HepG2 (cell line): ENCODE results near the gene VCPKMT. TPM values are rescaled to one million over a fixed set of nuclear protein-coding genes. Genes with fewer than 3 reads are reported as not detected.

Experiments
- ADNP ChIP-seq: sonication (generic); formaldehyde crosslinking; IDR thresholded peaks from 2 replicates; pipeline ENCODE4 v1.4.0; 2020; ENCODE audit warnings: missing genetic modification reagents
- ATAD3A ChIP-seq: sonication (generic); formaldehyde crosslinking; IDR thresholded peaks from 2 replicates; pipeline ENCODE4 v1.4.0; 2020; ENCODE audit warnings: missing genetic modification reagents
- ATF1 ChIP-seq: IDR thresholded peaks from 2 replicates; pipeline ENCODE4 v1.6.1; 2016; ENCODE audit warnings: mild to moderate bottlenecking, control low read depth
- CEBPB ChIP-seq: IDR thresholded peaks from 2 replicates; pipeline ENCODE4 v1.6.1; 2011; ENCODE audit warnings: low read depth, low read length, improper control_type of control experiment, borderline replicate concordance
- FOXM1 ChIP-seq: sonication (generic); formaldehyde crosslinking; IDR thresholded peaks from 2 replicates; pipeline ENCODE4 v1.5.0; 2020; ENCODE audit warnings: missing genetic modification reagents
- HDAC2 ChIP-seq: sonication (generic); formaldehyde crosslinking; IDR thresholded peaks from 2 replicates; pipeline ENCODE4 v1.4.0; 2020; ENCODE audit warnings: missing genetic modification reagents
- HOXA5 ChIP-seq: sonication (generic); formaldehyde crosslinking; IDR thresholded peaks from 2 replicates; pipeline ENCODE4 v1.4.0; 2020; ENCODE audit warnings: missing genetic modification reagents
- JUND ChIP-seq: sonication (generic); formaldehyde crosslinking; IDR thresholded peaks from 2 replicates; pipeline ENCODE4 v1.8.0; 2022; ENCODE audit warnings: mild to moderate bottlenecking, missing genetic modification reagents
- KDM5A ChIP-seq: fragments of 200-600 bp; sonication (generic); IDR thresholded peaks from 2 replicates; pipeline ENCODE4 v1.7.0; 2018; ENCODE audit warnings: antibody characterized with exemption, mild to moderate bottlenecking, low read length, borderline replicate concordance
- NAIF1 ChIP-seq: sonication (generic); formaldehyde crosslinking; IDR thresholded peaks from 2 replicates; pipeline ENCODE4 v1.5.0; 2020; ENCODE audit warnings: mild to moderate bottlenecking, missing genetic modification reagents, borderline replicate concordance
- NFE2L1 ChIP-seq: sonication (generic); formaldehyde crosslinking; IDR thresholded peaks from 2 replicates; pipeline ENCODE4 v1.4.0; 2020; ENCODE audit warnings: missing genetic modification reagents, mild to moderate bottlenecking, borderline replicate concordance
- NFKBIZ ChIP-seq: IDR thresholded peaks from 2 replicates; pipeline ENCODE4 v1.6.1; 2018; ENCODE audit warnings: missing genetic modification reagents, missing compliant biosample characterization
- PHF20 ChIP-seq: sonication (generic); formaldehyde crosslinking; IDR thresholded peaks from 2 replicates; pipeline ENCODE4 v1.5.0; 2020; ENCODE audit warnings: mild to moderate bottlenecking, missing genetic modification reagents
- RBM39 ChIP-seq: fragments of 200-400 bp; formaldehyde crosslinking; IDR thresholded peaks from one replicate; pipeline ENCODE4 v1.6.1; 2018; ENCODE audit warnings: antibody characterized with exemption, mild to moderate bottlenecking, low read depth, low read length; ENCODE audit not compliant: poor library complexity, severe bottlenecking
- SMARCC2 ChIP-seq: fragments of 450-650 bp; IDR thresholded peaks from 2 replicates; pipeline ENCODE4 v1.6.1; 2017; ENCODE audit warnings: antibody characterized with exemption, mild to moderate bottlenecking
- SOX13 ChIP-seq, 3 experiments: fragments of 450-650 bp in 1 of 3; sonication (generic) in 1 of 3; formaldehyde crosslinking in 1 of 3; IDR thresholded peaks in 2 of 3; conservative IDR thresholded peaks in 1 of 3; 2 replicates each; pipeline versions ENCODE4 v1.5.0 to v1.6.1; 2016 to 2020; ENCODE audit warnings: antibody characterized with exemption in 1 of 3, mild to moderate bottlenecking in 1 of 3, missing compliant biosample characterization in 1 of 3, missing genetic modification reagents in 1 of 3, moderate library complexity in 1 of 3
- SRSF9 ChIP-seq: fragments of 200-400 bp; formaldehyde crosslinking; IDR thresholded peaks from 2 replicates; pipeline ENCODE4 v1.6.1; 2018; ENCODE audit warnings: borderline replicate concordance, mild to moderate bottlenecking, low read depth, low read length; ENCODE audit not compliant: insufficient read depth, poor library complexity, severe bottlenecking
- TBX3 ChIP-seq: fragments of 450-650 bp; IDR thresholded peaks from 2 replicates; pipeline ENCODE4 v1.6.1; 2017; ENCODE audit warnings: antibody characterized with exemption, mild to moderate bottlenecking, inconsistent platforms, borderline replicate concordance
- ZFP36L1 ChIP-seq: sonication (generic); formaldehyde crosslinking; IDR thresholded peaks from 2 replicates; pipeline ENCODE4 v1.8.0; 2022; ENCODE audit warnings: mild to moderate bottlenecking, missing genetic modification reagents, moderate library complexity
- ZFP62 ChIP-seq: sonication (generic); formaldehyde crosslinking; IDR thresholded peaks from 2 replicates; pipeline ENCODE4 v1.4.0; 2020; ENCODE audit warnings: missing genetic modification reagents
- ZNF160 ChIP-seq: sonication (generic); formaldehyde crosslinking; IDR thresholded peaks from 2 replicates; pipeline ENCODE4 v1.8.0; 2022; ENCODE audit warnings: mild to moderate bottlenecking, inconsistent platforms, missing genetic modification reagents
- ZNF24 ChIP-seq: fragments of 450-650 bp; IDR thresholded peaks from 2 replicates; pipeline ENCODE4 v1.6.1; 2017; ENCODE audit warnings: antibody characterized with exemption, mild to moderate bottlenecking
- ZNF329 ChIP-seq: sonication (generic); formaldehyde crosslinking; IDR thresholded peaks from 2 replicates; pipeline ENCODE4 v1.9.0; 2021; ENCODE audit warnings: low read depth, mild to moderate bottlenecking, missing genetic modification reagents
- ZNF614 ChIP-seq: IDR thresholded peaks from 2 replicates; pipeline ENCODE4 v1.6.1; 2018; ENCODE audit warnings: missing biosample characterization, missing genetic modification reagents, inconsistent platforms, borderline replicate concordance
- ZNF672 ChIP-seq: sonication (generic); formaldehyde crosslinking; IDR thresholded peaks from 2 replicates; pipeline ENCODE4 v1.8.1; 2022; ENCODE audit warnings: missing genetic modification reagents
- ZNF703 ChIP-seq: sonication (generic); formaldehyde crosslinking; IDR thresholded peaks from 2 replicates; pipeline ENCODE4 v1.5.1; 2020; ENCODE audit warnings: missing genetic modification reagents, mild to moderate bottlenecking, moderate library complexity, borderline replicate concordance
- polyA plus RNA-seq, 8 experiments: library from polyadenylated mRNA; depleted of rRNA in 3 of 8; stranded (reverse) in 7 of 8; unstranded in 1 of 8; fragments of >200 nt; fragmentation: Illumina TruSeq in 4 of 8; extraction: Trizol in 4 of 8; gene quantifications; 2 replicates each; pipeline versions ENCODE4 v1.2.1 to v1.2.3, GENCODE V29; 2011 to 2016; ENCODE audit warnings: low read depth in 4 of 8, missing spikeins in 1 of 8, mixed read lengths in 1 of 8; ENCODE audit not compliant: insufficient read depth in 1 of 8
- total RNA-seq, 5 experiments: library from RNA; depleted of rRNA; stranded (reverse); fragments of >200 nt; fragmentation: Illumina TruSeq; extraction: Trizol; gene quantifications; 2 replicates each; pipeline ENCODE4 v1.2.3, GENCODE V29; 2016; ENCODE audit warnings: low read depth in 1 of 5
- TF ChIP-seq, protein P1 (sequence below): sonication (generic); formaldehyde crosslinking; IDR thresholded peaks from 2 replicates; pipeline ENCODE4 v1.8.1; 2023; ENCODE audit warnings: missing genetic modification reagents, mild to moderate bottlenecking, borderline replicate concordance
- TF ChIP-seq, protein P2 (sequence below): sonication (generic); formaldehyde crosslinking; IDR thresholded peaks from 2 replicates; pipeline ENCODE4 v1.4.0; 2020; ENCODE audit warnings: missing genetic modification reagents, borderline replicate concordance

VCPKMT gene
- total and polyA plus RNA-seq, 2 of the 13 experiments (the other 11 are each of a cell fraction or from before 2014, with no cell fraction given) = 3.9 to 5.4 TPM

DNA sequence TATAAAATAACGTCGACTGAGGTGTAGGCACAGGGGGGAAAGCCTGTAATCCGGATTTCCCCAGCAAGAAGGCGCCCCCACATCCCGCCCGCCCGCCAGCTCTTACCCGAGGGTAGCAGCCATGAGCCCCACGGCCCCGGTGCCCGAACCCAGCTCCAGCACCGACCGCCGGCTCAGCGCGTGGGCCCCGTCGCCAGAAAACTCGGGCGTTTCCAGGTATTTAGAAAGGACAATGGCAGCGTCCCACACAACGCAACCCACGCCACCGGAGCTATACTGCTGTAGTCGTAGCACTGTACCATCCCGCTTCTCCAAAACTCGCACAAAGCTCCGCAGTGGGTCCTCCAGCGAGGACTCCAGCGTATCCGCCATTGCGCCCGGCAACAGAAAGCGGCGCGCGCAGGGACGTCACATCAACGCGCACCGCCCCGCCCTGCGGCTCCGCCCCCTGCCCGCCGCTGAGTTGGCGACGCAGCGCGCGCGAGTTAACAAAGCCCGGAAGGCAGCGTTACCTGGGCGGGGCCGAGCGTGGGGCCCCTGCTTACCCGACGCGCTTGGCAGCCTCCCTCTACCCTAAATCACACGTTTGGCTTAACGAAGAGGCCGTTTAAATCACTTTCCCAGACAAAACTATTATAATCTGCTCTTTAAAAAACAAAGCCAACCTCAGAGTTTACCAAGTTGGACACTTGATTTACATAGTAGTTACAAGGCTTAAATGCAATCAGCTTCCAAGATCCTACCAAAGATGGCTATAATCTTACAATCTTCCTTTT is at the start of gene VCPKMT (continued):
- TF ChIP-seq, protein P1, sequence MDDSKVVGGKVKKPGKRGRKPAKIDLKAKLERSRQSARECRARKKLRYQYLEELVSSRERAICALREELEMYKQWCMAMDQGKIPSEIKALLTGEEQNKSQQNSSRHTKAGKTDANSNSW (CRISPR knock-in tag) = no peak
- 0 out of 2 replicates have a peak, but pooled peaks have one; percentile 49 for TF ChIP-seq ZNF329 (CRISPR knock-in tag)
- TF ChIP-seq ATF1 = peak; percentile 96
- TF ChIP-seq TBX3 = no peak
- TF ChIP-seq NFE2L1 (CRISPR knock-in tag) = no peak
- no peak for TF ChIP-seq ZNF24
- no peak for TF ChIP-seq FOXM1
- TF ChIP-seq, protein P2, sequence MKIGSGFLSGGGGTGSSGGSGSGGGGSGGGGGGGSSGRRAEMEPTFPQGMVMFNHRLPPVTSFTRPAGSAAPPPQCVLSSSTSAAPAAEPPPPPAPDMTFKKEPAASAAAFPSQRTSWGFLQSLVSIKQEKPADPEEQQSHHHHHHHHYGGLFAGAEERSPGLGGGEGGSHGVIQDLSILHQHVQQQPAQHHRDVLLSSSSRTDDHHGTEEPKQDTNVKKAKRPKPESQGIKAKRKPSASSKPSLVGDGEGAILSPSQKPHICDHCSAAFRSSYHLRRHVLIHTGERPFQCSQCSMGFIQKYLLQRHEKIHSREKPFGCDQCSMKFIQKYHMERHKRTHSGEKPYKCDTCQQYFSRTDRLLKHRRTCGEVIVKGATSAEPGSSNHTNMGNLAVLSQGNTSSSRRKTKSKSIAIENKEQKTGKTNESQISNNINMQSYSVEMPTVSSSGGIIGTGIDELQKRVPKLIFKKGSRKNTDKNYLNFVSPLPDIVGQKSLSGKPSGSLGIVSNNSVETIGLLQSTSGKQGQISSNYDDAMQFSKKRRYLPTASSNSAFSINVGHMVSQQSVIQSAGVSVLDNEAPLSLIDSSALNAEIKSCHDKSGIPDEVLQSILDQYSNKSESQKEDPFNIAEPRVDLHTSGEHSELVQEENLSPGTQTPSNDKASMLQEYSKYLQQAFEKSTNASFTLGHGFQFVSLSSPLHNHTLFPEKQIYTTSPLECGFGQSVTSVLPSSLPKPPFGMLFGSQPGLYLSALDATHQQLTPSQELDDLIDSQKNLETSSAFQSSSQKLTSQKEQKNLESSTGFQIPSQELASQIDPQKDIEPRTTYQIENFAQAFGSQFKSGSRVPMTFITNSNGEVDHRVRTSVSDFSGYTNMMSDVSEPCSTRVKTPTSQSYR = no peak
- no peak for TF ChIP-seq ZNF703 (CRISPR knock-in tag)
- TF ChIP-seq ZNF672 = no peak
- no peak for TF ChIP-seq ATAD3A (CRISPR knock-in tag)
- no peak; the same call in 1 of the 2 replicates for TF ChIP-seq ZNF160 (CRISPR knock-in tag)
- no peak for TF ChIP-seq JUND (CRISPR knock-in tag)
- TF ChIP-seq NFKBIZ (CRISPR knock-in tag) = peak; percentile 47; the same call in 1 of the 2 replicates
- peak; percentile 72; the same call in 1 of the 2 replicates for TF ChIP-seq ZFP36L1 (CRISPR knock-in tag)
- TF ChIP-seq HOXA5 (CRISPR knock-in tag) = no peak
- peak; percentile 68; the same call in 1 of the 2 replicates for TF ChIP-seq ZNF614
- no peak for TF ChIP-seq SMARCC2
- peak; percentile 70 for TF ChIP-seq HDAC2
- no peak for TF ChIP-seq RBM39
- TF ChIP-seq ADNP (CRISPR knock-in tag) = no peak
- TF ChIP-seq CEBPB = no peak
- TF ChIP-seq NAIF1 (CRISPR knock-in tag) = peak; percentile 45; the same call in 1 of the 2 replicates
- no peak for TF ChIP-seq SRSF9
- no peak; the same call in 1 of the 2 replicates for TF ChIP-seq SOX13 (IDR thresholded peaks at IDR 0.05)
- TF ChIP-seq SOX13 (CRISPR knock-in tag; conservative IDR thresholded peaks at IDR 0.05 in 1 of 2, IDR thresholded peaks at IDR 0.05 in 1 of 2) = peak in 1 of 2 experiments; percentile 89; a peak in 2 of 4 replicates
- peak; percentile 89 for TF ChIP-seq KDM5A
- TF ChIP-seq ZFP62 (CRISPR knock-in tag) = no peak
- TF ChIP-seq PHF20 (CRISPR knock-in tag) = peak; percentile 93
